ENCODE measurements around the gene NR2F2.

Gene NR2F2

DNA sequence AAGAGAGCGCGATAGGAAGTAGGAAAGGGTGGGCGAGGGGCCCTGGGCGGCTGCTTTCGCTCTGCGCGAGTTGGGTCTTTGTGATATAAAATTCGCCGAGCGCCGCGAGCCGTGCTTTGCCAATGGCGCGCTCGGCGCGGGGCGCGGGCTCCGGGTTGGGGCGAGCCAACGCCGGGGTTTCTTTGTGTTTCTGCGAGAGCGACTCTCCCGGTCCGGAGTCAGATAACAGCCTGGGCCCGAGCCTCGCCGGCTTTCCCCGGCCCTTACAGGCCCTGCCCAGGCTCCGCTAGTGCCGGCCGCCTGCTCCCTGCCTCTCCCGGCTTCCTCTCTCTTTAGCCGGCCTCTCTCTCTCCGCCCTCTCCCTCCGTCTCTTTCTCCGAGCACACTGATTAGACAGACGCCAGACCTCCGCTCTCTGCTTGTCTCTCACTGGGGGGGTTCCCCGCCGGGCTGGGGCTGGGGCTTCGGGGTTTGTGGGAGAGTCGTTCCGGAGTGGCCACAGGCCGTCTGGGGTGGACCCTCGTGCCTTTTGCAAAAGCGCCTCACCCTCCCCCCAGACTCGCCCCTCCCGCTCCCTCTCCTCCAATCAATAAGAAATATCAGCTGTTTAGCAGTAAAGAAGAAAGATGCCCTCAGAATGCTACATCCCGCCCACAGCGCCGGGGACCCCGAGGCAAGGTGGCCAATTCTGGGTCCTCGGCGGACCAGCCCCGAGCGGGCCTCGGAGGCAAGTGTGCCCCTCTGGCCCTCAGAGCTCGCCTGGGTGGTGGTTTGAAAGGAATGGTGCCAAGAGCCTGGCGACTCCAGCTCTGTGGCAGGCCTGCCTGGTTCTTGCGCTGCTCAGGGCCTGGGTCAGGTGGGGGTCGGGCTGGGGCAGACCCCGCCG is 2.9 kb downstream of the NR2F2 start:
- DNase-seq: no peak

DNA sequence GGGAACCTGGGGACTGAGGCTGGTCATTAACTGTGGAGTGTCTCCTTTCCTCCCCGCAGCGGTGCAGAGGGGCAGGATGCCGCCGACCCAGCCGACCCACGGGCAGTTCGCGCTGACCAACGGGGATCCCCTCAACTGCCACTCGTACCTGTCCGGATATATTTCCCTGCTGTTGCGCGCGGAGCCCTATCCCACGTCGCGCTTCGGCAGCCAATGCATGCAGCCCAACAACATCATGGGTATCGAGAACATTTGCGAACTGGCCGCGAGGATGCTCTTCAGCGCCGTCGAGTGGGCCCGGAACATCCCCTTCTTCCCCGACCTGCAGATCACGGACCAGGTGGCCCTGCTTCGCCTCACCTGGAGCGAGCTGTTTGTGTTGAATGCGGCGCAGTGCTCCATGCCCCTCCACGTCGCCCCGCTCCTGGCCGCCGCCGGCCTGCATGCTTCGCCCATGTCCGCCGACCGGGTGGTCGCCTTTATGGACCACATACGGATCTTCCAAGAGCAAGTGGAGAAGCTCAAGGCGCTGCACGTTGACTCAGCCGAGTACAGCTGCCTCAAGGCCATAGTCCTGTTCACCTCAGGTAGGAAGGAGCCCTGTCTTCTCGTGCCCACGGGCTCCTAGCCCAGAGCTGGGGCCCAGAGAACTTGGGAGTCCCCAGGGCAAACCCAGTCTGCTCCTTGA is 3.7 kb downstream of the NR2F2 start:
- DNase-seq: no peak

DNA sequence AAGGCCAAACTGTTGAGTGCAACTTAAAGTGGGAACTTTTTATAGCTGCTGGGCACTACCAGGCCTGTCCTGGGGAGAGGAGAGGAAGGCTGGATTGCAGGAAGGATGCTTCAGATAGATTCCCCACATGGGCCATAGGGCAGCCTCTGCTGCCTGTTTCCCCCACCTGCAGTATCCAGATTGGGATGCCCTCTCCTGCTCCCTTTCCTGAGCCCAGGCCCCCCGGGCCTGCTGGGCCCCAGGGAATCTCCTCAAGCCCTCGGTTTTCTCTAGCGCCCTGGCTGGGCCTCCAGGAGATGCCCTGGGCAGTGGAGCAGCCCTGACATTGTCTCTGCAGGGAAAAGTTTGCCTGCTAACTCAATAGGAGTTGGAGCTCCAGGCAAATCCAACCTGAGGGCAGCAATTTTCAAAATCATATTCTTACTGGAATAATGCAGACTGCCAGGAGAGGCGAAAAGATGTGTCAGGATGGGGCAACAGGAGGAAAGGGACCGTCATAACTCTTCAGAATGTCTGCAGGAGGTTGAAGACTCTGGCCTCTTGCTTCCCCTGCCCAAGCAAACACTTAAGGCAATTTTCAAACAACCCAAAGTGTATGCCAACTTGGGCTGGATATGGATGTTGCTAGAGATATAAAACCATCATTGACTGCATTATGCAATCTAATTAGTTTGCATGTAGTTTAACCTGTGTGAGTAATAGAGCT is 4.4 kb downstream of the NR2F2 start:
- no peak for DNase-seq

DNA sequence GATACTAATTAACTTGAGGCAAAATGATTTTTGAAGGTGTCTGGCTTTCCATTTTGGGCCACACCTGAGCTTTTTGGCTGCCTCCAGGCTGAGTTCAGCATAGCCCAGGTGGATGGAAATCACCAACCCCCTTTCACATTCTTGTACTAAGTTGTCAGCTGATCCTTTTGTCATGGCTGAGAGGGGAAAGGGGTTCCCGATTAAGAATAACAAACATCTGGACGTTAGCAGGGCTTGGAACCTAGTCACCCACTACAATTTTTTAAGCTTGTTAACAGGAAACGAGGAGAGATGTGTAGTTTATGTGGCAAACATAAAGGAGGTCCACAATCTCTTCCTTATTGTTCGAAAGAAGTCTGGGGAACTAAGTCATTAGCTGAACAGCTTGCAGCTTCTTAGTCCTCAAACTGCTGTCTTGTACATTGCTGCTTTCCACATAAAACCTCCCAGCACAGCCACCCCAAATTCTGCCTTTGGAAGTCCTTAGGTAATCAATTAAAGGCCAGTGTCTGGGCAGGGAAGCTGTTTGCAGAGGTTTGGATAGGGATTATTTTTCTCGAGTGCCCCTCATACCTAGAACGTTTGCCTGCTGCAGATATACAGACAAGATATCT is 5.0 kb downstream of the NR2F2 start:
- no peak for DNase-seq

DNA sequence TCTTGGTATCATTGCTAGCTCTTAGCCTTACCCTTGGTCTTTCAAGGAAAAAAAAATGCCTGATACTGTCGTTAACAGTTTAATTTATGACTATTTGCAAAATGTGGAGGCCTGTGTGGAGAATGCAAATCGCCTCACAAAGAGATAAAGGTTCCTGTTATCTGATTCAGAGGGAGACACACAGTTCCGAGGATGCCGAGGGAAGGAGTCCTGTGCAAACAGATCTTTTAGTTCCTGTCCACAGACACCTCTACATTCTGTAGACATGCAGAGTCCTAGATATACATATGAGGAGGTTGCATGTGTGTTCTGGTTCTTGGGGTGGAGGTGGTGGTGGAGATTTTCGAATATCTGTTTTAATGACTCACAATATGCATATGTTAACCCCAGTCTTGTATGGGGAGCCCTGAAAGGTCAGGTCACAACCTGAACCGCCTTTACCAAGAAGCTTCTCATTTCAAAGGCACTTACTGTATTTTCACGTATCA is 5.7 kb downstream of the NR2F2 start:
- no peak for DNase-seq

DNA sequence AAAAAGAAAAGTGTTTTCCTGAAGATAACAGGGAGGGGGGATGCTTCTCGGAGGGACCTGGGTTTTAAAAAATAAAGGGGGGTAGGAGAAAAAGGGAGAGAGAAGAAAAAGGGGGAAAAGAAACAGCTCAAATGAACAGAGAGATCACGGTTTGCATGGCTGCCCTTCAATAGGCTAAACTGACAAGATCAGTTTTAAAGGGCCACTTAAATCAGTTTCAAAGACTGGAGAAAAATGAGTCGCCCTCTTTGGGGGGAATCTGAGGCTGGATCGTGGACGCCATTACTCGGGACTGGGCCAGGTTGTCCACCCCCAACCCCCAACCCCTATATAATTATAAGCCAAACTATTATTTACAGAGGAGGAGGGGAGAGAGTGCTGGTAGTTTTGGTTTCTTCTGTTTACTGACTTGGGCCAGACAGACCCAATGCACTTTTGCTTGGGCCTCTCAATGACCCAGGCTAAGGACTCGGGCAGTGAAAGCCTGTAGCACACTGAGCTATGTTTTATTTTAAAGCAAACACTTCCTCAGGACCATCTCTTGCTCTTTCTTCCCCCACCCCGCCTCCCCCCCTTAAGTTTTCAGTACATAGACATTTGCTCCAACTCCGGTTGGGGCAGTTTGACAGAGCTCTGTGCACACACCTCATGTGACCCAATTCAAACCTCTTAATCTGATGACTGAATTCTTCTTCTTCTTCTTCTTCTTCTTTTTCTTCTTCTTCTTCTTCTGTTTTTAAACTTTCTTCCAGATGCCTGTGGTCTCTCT is 6.3 kb downstream of the NR2F2 start:
- DNase-seq: no peak

DNA sequence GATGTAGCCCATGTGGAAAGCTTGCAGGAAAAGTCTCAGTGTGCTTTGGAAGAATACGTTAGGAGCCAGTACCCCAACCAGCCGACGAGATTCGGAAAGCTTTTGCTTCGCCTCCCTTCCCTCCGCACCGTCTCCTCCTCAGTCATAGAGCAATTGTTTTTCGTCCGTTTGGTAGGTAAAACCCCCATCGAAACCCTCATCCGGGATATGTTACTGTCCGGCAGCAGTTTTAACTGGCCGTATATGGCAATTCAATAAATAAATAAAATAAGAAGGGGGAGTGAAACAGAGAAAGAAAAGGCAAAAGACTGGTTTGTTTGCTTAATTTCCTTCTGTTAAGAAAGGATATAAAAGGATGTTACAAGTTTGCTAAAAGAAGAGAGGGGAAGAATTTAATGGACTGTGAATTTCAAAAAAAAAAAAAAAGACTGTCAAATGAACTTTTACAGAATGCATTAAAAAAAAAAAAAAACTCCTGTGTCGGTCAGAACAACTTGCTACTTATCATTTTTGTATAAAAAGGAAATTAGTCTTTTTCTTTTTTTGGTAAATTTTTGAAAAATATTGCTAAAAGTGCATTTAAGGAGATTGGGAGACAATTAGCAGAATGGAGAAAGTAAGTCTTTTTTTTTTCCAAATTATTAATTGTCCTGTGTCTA is 7.0 kb downstream of the NR2F2 start:
- no peak for DNase-seq

DNA sequence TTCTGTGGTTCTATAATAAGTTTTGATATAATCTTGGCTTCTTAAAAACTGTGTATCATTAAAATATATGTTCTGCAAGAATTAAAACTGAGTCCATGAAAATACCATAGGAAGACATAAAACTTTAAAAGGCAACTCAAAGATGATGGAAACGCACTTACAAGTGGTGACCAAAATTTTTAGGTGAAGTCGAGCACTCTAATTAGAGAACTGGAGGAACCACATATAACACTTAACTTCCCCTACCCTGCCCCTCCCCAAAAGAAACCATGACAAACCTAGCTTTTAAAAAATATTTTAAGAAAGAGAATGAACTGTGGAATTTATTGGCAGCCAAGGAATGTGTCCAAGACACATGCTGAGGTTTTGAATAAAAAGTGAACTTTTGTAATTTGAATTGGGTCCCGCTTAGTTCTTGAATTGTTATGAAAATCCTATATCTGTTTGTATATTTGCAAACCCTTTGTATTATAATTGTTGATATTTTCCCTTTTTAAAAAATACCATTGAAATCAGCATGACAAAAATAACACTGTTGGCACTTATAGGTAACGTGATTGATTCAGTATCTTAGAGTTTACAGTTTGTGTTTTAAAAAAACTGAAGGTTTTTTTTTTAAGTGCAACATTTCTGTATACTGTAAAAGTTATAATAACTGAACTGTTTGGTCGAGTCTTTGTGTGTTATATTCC is 7.7 kb downstream of the NR2F2 start:
- no peak for DNase-seq

DNA sequence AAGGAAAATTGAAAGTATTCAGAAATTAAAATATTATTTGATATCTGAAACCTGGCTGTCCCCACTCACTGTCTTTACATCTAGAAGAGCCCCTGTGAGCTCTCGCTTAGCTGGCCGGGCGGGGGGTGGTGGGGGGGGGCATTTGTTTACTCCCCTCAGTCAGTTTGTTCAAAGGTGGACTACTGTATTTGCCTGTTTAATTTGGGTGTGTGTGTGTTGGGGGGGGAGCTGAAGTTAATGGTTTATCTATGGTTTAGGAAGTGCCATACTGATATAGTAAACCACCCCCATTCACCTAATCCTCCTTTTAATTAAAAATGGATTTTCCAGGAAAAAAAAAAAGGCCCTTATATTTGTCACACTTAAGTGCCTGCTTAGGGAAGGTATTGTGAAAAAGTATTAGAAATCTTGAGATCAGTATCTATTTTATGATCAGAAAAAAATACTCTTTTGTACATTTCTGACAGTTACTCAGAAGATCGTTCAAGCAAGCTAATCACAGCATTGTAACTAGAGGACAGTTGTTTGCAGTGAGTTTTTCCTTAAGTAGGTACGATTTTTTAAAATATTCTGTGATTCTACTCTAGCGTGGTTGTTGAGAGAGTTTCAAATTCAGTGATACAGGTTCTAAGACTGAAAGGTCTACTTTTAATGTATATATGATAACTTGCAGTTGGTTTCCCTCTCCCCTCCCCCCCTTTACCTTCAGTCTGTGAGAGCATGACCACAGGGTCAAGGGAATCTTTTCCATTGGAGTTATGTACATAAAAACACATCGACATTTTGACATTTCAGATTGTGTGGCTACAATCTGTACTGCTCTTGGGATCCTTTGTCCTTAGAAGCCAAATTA is 8.5 kb downstream of the NR2F2 start:
- DNase-seq: no peak

DNA sequence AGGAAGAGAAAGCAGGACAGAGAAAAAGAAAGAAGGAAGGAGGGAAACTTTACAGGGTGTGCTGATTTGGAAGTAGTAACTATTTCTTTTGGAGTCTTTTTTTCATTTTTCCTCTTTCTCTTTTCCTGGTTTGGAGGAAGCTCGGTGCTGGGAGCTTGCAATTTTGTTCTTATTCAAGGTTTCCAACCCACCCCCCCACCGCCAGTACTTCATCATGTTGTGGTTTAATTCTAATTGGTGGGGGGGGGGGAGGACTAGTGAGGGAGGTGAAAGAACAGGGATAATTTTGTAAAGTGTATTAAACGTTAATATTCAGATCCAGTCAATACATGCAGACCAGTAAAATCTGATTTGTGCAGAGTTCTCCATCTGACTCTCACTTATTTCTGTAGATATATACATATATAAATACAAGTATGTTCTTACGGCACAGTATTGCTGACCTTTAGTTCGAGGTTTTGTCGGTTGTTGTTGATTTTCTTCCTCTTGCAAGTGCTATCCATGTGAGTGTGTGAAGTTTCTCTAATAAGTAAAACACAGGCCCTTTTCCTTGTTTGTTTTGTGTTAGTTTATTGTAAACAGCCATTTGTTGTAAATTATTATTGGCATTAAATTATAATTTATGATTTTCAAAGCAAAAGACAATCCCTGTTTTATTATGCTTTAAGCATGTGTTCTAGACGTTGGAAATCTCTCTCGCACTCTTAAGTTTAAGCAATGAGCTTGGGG is 9.3 kb downstream of the NR2F2 start:
- DNase-seq: no peak

DNA sequence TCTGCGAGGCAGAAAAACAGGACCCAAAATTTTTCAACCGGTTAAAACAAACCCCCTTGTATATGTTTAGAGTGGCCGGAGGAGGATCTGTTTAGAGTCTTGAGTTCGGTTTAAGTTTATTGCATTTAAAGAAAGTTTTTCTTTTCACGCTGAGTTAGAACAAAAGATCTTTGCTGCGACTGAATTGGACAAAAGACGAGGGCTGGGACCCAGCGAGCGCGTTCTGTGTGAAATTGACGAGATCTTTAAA is 9.8 kb downstream of the NR2F2 start:
- no peak for DNase-seq

DNA sequence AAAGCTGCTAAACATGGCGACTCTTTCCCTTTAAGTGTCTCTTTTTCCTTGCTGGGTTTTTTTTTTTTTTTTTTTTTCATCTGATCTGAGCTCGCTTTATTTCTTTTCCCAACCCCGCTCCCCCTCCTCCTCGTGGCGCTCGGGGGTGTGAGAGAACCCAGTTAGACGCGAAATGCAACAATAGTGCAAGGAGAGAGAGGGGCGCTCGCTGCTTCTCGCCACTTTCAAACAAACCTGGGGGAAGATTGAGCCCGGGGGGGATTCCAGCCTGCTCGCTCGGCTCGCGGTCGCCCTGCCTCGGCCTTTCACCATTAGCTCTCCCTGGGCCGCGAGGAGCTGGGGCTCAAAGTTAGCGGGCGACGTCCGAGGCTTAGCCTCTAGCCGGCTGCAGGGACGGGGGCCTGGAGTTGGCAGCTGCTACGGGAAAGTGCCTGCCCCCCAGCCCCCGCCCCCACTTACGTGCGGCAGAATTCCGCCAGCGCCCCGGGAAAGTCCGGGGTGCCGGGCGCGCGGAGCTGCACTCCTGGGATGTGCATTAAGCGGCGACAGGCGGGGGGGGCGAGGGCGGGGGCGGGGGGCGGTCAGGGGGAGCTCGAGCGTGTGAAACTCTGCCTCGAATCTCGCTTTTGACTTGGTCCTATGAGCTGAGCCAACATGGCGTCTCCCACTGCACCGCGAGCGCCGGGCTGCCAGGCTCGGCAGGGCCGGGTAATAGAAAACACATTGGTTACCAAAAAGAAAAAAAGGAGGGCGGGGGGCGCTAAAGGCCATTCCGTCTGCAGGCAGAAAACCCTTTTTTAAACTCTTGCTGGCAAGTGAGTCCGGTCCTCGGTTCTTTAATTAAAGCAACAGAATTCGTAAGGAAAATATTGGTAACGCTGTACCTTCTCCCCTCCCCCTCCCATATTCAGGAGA is 10.4 kb downstream of the NR2F2 start:
- DNase-seq: no peak

DNA sequence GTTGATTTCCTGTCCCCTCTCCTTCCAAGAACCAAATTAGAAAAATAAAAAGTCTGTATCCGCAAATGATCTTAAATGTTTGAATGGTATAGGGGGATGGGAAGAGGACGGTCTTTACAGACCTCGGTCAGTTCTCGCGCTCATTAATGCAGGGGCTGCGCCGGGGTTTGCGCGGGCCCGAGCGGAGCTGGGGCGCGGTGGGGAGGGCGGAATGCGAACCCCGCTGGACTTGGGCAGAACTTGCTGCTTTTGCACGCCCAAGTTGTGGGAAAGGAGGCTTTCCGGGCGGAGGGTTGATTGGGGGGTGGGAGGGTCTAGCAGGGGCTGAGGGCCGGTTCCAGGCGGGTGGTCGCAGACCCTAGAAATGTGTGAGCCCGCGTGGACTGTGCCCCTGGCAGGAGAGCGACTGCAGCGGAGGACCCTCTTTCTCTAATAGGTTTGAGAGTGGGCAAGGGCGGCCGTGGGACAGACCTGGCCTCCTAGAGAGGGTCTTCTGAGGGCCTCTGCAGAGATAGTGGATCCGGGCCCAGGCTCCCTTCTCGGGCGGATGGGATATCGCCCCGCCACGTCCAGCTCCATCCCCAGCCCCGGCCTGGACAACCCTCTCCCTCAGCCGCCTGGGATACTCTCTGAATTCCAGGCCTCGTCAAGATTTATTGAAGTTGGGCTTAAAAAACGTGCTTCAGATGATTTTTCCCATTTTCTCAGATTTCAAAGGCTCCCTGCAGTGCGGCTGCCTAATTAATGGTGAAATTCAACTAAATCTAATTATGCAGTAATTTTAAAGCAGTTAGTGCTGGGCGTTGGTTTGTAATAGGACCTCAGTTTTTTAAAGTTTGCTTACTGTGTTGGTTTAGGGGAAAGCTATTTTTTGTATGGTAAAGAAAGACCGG is 11.3 kb downstream of the NR2F2 start:
- DNase-seq: no peak

DNA sequence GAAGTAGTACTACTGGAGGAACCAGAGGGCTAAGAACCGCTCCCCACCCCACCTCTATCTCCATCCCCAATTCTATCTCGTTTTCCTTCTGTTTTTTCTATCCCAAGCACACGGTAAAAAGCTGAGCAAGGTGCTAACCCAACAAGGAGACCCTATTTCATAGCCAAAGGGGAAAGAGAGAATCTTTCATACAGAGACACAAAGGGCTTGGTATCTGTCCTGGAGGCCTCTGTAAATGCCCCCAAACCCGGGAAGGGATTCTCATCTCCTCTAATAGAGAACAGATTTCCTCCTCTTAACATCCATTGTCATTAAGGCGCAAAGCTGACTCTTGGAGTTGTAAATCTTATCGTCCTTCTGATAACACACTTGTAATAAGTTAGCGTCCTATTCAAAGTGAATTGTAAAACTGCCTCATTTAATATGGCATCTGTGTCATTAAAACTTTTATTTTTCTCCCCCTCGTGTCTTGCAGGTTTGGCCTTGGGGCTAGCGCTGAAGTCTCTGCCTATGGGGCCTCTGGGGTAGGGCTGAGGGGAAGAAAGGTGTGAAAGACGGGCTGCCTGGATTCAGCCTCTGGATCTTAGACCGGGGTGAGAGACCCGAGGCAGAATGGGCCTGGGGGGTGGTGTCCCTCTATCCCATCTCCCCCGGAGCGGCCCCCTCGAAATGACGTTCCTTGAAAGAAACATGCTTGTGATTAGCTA is 12.1 kb downstream of the NR2F2 start:
- no peak for DNase-seq

DNA sequence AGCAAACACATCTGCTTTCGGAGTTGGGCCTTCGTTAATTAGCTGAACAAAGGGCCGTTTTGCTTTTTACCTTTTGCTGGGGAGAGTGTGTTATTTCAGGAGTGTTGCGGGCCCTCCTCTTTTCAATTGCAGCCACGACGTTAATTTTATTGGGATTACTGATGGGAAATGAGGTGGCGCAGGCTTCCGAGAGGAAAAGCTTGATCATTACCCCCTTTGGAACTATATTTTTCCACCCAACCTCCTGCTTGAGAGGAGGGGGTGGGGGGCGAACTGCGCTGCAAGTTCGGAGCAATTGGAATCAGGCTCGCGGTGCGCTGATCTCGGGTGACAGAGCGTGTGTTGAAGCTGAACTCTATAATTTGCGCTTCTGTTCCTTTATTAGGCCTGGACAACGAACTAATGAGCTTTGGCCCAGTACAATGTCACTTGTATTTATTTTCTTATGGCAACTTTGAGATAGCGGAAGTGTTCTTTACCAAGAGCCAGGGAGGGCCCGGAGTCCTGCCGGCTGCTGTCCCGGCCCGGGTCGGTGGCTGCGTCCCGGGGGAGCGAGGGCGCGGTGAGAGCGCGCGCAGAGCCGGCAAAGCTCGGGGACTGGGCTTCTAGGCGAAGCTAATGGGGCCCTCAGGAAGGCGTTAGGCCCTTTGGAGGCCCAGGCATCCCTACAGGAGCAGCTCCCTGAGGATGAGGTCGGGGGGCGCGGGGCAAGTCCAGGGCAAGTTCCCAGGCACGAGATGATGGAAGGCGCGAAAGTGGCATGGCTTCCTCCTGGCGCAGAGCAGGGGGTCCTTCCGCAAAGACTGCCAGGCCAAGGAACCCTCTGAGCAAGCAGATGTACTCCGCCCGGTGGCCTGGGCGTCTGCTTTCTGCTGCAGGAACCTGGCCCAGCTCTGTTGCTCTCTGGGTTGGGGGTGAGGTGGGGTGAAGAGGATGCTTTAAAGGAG is 12.9 kb downstream of the NR2F2 start:
- DNase-seq: no peak
